Activated T-cell treated with anti-CD3 and anti-CD28 coated beads for 24 hours (primary cell): ENCODE measurements around the gene CCDC169.
"Not testable (repeated sequence)": the region's sequence is repeated elsewhere in the genome, so short reads cannot be mapped to it uniquely, and the experiment has no call there.

Source experiments
- DNase-seq: peaks from one replicate; pipeline ENCODE4 v3.0.0-alpha.2; 2020; ENCODE audit warnings: low read depth

CCDC169 gene

DNA sequence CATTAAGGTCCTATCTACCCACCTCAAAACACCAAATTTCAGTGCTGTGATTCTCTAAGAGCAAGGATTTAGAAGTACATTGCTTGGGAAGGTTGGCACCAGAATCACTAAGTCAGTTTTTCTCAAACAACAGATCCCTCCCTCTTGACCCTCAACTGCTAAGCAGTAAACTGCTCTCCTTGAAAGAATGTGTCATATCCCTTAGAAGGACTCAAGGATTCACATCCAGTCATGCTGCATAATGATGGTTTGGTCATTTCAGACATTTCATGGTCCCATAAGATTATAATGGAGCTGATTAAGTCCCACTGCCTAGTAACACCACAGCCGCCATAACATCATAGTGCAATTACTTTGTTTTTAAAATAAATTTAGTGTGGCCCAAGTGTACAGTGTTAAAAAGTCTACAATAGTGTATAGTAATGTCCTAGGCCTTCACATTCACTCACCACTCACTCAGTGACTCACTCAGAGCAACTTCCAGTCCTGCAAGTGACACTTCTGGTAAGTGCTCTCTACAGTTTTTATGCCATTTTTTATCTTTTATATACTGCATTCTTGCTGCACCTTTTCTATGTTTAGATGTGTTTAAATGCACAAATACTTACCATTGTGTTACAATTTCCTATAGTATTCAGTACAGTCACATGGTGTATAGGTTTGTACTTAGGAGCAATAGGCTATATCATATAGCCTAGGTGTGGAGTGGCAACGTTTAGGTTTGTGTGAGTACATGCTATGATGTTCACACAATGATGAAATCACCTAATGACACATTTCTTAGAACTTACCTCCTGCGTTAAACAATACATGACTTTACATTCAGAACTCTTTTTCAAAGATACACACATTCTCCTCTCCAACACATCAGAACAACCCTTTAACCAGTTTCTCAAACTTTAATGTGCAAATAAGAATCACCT, 15.7 kb upstream of the CCDC169 start:
- DNase-seq: no peak

DNA sequence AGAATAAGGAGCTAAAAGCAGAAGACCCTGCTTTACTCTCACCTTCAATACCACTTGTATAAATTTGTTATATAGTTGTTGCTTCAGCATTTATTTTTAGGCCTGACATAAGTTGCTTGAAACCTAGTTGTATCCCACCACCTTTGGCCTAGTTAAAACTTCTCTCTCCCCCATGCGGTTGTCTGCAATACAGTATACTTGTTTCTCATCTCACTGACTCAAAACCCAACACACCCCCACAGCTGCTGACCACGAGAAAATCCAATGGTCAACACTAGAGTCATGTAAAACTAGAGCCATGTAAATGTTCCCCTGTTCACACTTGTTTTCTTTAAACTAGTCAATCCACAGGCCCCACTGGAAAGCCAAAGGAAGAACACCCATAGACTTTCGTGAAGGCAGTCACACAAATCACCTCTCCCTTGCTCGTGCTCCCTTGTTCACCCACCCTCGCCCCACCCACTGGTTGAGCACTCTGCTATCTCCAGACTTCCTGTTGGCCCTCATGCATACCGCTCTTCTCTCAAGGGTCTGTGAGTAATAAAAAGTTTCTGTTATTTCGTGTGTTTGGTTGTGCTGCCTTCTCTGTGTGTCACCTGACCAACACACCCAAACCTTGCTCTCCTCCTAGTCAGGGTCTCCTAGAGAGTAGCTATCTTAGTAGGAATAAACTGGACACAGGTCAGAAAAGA, 12.9 kb upstream of the CCDC169 start:
- no peak for DNase-seq

DNA sequence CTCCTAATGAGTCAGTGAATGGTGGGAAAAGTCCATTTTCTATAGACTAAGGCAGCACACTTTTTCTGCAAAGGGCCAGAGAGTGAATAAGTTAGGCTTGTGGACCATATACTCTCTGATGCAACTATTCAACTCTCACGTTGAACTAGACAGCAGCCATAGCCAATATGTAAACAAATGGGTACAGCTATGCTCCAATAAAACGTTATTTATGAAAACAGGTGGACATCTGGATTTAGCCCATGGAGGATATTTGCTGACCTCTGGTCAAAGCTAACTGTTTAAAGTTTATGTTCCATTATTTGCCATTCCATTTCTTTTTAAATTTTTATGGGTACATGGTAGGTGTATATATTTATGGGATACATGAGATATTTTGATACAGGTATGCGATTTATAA, 4.7 kb upstream of the CCDC169 start:
- no peak for DNase-seq

DNA sequence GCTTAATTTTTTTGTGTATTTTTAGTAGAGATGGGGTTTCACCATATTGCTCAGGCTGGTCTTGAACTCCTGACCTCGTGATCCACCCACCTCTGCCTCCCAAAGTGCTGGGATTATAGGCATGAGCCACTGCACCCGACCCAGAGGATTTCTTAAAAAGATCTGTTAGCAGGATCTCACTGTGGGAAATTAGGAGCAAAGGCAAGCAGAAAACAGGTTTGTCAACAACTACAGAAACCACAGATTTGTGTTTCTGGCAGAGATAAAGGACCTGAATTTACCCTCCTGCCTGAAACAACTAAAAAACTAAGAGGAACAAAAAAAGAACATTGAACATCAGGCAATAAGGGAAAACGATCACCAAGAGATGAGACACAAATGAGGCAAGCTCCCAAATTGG, 1.9 kb upstream of the CCDC169 start:
- not testable (repeated sequence) for DNase-seq

DNA sequence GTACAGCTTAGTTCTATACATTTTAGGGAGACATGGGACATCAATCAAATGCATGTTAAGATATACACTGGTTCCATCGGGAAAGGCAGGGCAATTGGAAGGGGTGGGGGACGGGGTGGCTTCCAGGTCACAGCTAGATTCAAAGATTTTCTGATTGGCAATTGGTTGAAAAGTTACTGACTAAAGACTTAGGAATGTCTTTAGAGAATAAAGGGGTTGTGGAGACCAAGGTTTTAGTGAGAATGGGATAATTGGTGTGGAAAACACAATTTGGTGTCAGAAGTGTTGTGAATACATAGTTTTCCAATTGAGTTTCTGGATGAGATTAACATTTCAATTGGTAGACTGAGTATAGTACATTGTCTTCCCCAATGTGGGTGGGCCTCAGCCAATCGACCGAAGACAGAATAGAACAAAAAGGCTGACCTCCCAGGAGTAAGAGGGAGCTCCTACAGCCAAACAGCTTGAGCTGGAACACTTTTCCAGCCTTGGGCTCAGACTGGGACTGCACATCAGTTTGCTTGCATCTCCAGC, 988 bp upstream of the CCDC169 start:
- DNase-seq: no peak

DNA sequence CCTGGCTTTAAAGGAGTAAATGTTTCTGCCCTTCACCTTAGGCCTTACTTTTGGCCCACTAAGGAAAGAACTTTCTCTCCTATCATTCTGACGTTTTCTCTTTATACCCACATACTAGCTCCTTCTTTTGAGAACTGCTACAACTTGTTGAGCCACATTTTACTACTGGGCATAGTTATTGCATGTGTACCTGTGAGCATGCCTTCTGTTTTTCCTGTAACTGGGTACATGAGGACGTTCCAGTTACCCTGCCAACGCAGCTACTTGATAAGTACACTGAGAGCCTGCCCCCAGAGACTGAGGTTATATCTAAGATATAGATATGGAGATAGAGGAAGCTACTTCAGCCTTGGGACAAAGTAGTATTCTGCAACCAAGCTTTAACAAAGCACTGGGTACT, 3.5 kb downstream of the CCDC169 start:
- no peak for DNase-seq

DNA sequence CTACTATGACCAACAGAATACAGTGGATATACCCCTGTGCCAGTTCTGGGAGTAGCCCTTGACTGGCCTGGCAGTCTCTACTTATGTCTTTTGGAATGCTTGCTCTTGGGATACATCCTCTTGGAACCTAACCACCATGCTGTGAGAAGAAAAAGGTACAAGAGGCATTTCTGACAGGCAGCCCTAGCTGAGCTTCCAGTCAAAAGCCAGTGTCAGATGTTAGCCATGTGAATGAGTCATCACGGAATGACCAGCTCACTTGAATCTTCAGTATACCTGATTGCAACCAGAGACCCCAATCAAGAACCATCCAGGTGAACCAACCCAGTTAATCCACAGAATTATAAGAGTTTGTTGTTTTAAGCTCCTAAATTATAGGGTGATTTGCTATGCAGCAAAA, 4.1 kb downstream of the CCDC169 start:
- DNase-seq: no peak

DNA sequence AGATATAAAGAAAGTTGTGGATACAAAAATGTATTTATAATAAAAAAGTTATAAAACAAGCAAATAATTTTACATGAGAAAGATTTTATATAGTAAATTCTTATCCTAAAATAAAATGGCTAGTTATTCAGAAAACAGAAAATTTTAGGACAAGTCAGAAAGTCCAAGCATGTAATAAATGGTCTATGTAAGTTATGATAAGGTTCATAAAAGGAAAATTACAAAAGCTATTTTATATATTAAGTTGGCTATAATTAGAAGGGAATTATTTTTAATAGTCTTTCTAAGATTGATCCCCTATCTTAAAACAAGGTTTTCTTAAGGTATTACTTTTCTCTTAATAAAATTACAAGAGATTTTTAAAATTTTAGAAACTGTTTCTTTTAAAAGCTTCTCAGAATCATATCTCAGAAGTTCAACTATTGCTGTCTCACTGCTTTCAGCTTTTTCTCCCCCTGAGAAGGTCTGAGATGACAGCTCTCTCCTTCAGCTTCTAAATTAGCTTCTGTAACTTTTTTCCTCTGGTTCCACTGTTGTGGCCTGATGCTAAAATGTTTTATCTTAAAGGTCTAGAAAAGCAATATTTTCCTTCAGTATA, 8.7 kb downstream of the CCDC169 start:
- no peak for DNase-seq

DNA sequence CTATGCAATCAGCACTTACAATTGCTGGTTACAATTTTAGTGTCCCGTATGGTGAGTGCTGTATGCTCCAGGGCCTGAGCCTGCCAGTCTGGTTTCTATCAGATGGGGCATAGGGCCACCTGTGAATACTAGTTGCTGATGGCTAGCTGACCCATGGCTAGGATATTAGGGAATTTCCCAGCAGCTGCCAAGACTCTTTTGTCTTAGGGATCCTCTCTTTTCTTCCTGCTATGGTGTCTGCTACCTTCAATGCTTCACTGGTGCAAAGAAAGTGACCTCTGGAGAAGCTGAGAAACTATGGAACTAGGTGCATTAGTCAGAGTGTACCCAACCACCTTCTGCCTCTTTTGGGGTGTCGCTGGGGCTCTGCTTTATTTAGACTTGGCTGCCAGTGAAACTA, 11.6 kb downstream of the CCDC169 start:
- no peak for DNase-seq

DNA sequence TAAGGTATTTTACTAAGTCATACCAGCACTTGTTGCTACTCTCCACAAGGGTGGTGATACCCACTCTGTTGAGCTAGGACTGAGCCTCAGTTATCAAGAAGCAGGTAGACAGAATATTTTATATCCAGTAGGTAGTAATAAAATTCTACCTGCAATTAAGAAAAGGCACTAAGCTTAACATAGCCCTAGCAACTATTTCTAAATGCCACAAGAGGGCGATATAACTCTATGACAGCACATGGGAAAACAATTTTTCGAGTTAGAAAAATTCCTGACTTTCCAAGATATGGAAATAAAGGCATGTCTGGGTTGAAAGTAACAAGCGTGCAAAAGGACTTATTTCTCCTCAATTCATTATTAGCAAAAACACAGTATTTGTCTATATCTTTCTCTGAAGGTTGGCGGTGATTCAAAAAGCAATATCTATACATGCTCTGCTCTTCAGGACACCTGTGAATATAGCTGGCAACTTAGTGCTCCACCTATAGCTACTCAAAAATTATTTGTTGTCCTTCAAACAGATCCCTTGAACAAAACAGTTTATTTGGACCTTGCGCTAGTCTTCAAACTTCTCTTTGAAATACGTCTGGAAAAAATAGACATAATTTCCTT, 14.7 kb downstream of the CCDC169 start:
- DNase-seq: no peak

DNA sequence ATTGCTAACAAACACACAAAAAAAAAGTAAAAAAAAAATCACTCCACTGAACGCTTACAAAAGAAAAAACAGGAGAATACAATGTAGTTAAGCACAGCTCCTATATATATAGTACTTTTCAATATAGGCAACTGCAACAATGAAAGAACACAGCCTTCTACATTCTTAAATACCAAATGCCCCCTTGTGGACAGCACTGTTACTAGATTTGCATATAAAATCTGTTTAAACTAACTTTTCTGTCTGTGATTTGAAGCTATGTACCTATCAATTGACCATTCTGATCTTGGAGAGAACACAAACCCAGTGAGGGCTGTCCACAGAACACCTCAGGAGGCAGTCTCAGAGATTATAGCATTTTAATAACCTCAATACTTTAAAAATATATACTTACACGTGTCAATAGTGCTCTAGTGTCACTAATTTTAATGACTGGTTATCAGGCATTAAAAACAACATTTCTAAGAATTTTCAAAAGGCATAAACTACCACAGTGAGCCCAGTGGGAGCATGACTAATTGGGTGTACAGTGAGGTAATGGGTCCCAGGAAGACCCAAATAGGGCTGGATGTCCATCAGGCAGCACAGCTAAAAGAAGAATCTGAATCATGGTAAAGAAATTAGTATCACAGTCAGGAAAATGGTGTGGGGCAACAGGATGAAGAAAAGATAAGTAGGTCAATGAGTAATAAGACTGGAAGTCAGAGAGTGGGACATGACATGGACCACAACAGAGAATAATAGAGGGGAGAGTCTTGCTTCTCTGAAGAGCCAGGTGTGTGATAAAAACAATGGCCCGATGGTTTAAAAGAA, 22.2 kb downstream of the CCDC169 start:
- no peak for DNase-seq

DNA sequence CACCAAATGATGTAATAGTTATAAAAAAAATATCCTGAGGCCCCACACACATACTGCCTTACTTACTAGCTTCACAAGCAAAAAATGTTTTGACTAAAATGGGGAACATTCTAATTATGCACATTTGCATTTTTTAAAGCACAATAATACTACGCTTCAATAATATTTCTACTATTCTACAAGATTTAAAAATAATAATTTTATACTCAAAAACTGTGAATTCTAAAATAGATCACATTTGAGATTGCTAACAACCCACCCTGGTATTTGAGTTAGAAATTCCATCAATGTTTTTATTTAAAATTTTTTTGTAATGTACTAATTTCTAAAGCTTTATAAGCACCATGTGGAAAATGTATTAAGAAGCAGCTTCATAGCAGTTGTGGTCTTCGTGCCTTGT, 24.2 kb downstream of the CCDC169 start:
- no peak for DNase-seq

DNA sequence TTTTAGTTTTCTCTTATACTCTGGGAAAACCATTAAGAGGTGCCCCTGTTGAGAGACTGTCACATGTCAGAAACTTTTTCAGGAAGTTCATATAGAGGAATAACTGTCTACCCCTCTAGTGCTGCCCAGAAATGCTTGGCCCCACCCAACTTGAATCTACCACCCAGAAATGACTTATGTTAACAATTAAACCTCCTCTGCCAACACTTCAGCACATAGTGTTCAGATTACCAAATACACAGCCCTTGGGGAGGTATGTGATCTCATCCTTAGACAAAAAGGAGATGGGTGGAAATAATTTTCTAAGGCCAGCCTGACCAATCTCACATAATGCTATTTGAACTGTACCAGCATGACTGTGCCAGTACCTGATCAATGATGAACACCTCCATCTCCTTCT, 35.6 kb downstream of the CCDC169 start:
- no peak for DNase-seq

DNA sequence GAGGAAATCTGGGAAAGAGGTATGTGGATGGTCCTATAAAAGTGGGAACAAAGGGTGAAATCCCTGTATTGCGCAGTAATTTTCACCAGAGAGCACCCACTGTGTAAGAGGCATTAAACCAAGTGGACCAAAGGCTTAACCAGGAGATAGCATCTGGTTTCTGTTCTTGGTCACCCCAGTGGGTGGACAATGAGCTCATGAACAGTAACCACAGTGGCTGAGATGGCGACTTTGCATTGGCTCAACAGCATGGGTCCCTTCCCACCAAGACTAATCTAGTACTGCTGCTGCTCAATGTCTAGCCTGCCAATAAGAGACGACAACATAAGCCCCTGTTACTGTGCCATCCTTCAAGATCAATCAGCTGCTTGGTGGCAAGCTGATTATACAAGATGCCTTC, 36.6 kb downstream of the CCDC169 start:
- DNase-seq: no peak

DNA sequence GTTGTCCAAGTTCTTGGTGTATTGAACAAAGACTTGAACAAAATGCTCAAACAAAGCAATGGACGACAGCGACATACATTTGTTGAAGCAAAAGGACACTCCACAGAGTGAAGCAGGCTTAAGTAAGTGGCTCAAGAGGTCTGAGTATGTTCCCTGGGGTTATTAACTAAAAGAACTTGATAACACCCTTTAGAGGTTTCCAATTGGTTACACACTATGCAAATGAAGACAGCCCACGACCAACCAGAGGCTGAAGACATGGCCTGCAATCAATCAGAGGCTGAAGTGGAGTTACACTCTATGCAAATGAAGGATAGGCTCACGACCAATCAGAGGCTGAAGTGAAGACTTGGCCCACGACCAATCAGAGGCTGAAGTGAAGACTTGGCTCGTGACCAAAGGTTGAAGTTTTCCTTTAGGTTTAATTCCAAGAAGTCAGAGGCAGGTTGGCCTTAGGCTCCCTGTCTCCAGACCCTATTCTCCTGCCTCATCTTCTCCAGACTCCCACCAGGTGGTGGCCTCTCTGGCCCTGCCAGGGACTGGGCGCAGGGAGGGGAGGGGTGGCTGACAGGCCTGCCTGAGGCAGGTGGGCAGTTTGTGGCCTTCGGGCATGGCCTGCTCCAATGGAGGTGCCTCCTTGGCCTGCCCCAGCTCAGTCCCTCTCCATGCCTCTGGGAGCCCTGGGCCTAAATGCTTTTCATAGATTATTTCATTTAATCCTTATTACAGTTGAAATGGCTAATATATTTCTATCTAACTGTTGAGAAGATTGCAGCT, 38.1 kb downstream of the CCDC169 start:
- DNase-seq: no peak

DNA sequence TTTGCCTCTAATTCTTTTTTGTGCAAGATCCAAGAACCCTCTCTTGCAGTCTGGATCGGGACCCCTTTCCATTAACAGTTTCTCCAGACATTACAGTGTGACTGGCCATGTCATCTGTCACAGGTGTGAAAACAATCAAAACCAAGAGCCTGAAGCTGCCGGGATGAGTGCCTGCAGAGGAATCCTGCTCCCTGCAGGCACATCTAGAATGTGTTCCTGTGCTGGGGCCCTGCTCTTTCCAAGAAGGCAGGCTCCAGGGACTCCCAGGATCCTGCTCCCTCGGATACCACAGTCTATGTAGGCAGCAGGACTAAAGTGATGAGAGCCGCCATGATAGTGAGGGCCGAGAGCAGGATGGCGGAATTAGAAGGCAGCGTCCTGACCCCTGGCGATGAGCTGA, 38.8 kb downstream of the CCDC169 start:
- DNase-seq: no peak

DNA sequence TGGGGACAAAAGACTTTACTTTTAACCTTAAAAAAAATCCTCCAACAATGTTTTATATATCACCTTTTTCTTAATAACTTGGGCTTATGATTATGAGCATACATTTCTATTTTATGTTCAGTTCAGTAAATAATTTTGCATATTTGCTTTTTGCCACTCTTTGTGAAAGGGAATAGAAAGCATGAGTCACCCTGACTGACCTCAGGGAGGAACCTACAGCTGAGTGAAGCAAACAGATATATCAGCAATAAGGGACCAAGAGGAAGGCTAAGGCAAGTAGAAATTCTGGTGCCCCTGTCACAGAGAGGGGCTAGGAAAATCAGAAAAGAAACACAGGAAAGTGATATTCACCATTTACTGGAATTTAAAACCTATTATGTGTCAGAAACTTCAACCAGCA, 46.1 kb downstream of the CCDC169 start:
- DNase-seq: no peak

DNA sequence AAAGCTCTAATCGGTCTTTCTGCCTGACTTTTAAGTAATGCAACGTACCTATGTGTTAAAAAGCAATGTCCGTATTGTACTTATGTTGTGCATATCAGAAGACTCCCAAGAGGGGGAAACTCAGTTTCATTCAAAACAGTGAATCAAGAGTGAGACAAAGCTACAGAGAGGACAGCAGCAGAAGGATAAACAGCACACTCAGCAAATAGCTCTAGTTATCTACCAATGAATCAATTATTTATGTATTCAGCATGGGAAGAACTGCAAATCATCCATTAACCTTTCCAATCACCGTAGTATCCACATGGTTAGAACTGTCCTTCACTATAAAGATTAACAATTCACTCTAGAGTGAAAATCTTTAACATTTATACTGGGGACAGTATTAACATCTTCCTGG, 46.6 kb downstream of the CCDC169 start:
- DNase-seq: no peak

DNA sequence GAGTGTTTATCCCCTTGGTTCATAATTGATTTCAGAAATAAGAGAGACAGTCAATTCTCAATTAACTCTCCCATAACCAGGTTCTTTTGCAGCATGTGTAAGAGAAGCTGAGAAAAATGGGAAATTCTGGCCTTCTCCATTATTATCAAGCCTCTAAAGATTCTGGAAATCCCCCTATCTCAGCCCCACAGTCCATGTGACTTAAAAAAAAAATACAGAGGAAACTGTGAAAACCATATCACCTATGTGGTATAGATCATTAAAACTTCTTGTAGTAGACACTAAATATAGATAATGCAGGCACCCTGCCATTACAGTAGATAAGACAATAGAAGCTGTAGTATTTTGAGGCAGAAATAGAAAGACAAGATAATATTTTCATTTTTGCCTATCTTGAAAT, 48.9 kb downstream of the CCDC169 start:
- DNase-seq: no peak

DNA sequence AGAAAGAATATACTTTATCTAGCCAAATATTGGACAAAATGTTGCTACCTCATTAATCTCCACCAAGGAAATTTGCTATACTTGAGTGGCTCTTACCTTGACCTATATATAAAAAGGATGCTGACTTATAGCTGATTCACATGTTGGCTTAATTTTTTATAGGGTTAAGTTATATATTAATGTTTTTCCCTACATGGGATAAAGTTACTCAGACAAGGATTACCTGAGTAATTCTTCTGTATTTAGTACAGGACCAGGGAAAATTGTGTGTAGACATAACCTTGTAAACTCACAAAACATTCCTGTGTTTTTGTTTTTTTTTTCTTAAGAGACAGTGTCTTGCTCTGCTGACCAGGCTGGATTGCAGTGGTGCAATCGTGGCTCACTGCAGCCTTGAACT, 52.6 kb downstream of the CCDC169 start:
- DNase-seq: no peak

DNA sequence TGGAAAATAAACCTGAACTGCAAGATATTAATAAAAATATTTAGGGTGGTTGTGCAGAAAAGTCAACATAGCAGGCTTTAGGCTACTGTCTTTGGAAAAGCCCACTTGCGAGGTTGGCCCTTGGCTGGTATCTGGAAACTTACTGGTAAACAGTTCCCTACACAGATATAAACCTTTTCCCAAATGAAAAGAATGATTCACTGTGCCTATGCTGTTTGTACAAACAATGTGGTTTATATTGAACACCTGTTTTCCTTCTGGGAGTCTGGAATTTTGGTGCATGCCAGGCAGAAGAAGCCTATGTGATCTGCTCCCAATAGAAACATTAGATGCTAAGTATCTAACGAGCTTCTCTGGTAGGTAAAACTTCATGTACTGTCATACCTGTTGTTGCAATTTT, 53.5 kb downstream of the CCDC169 start:
- no peak for DNase-seq
